Glomerular endothelial cell (primary cell): ENCODE measurements around the gene SOX12. TPM values are rescaled to one million over a fixed set of nuclear protein-coding genes. Genes with fewer than 3 reads are reported as not detected.
A peak's percentile ranks its signal among the peaks of the same experiment; 100 is the strongest.

Experiments used
- DNase-seq: peaks from one replicate; pipeline ENCODE4 v3.0.0-alpha.2; 2011; ENCODE audit warnings: low read depth, low spot score; ENCODE audit errors: extremely low read depth
- total RNA-seq: library from RNA; depleted of rRNA; stranded (reverse); fragments of >200 nt; gene quantifications from 2 replicates; pipeline ENCODE4 v1.2.3, GENCODE V29; 2015

The SOX12 gene
- 18.7 and 19.0 TPM in 2 replicates for total RNA-seq

- no peak for DNase-seq
These were observed at the start of gene SOX12 for GRCh38 chr20:325045-325888. Gene SOX12 (plus strand): TSS chr20:325552. CDS start chr20:325925, 373 bp downstream.

DNA sequence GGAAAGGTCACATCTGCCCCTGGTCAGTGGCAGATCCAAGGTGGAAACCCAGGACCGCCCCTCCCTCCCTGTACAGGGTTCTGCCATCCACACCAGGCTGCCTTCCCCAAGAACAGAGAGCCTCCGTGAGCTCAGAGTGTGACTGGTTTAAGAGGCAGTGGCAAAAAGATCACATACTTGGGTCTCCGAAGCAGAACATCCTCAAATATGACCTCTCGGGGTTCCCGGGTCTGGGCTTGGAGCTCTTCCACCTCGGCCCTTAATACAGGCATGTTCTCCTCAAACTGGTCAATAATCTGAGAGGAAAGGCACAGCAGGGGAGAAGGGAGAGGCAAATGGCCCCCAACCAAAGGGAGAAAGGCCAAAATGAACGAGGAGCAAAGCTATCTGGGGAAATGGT, 49.6 kb upstream of the SOX12 start:
- no peak for DNase-seq

DNA sequence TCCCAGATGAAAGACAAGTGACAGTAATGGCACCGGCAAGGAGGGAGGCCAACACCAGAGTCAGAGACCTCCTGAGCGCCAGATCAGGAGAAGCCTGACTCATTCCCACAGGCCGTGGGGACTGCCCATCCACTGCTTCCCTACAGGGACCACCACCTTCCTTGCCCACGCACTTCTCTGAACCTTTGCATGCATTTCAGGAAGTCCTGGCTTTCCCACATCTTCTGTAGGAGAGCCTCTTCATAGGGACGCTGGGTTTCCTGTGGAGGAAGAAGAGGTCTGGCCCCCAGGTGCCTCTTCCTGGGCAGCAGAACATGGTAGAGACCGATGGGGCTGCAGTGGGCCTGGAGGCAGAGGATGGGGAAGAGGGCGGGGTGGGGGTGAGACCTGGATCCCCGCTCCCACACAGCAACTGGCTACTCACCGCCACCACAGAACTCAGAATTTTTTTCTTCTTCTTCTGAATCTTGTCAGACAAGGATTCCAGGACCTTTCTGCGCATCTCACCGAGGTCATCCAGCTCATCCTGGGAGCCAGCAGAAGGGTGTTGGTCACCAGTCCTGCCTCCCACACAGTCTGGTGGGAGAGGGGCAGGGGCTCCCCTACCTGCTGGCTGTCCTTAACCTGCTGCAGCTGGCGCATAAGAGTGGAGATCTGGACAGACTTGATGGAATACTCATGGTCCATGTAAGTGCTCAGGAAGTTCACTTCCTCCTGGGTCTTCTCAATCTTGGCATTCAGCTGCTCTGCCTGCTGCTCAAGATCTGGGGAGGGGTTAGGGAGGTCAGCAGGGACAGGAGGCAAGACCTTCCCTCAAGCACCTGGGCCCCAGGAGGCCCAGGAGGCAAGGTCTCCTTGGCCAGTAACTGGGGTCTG, 48.5 kb upstream of the SOX12 start:
- DNase-seq: no peak

DNA sequence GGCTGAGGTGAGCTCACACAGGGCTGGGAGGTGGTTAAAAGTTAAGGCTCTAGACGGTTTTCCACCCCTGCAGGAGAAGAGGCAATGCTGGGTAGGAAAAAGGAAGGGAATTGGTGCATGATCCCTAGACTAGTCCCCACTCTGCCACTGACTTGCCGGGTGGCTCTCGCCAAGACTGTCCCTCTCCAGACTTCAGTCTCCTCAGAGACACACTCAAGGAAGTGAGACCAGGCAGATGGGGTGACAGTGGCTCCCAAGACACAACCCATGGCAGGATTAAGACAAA, 47.9 kb upstream of the SOX12 start:
- DNase-seq: no peak

GRCh38 chr20:278181-278580, 47.2 kb upstream of the SOX12 start:
- no peak for DNase-seq

DNA sequence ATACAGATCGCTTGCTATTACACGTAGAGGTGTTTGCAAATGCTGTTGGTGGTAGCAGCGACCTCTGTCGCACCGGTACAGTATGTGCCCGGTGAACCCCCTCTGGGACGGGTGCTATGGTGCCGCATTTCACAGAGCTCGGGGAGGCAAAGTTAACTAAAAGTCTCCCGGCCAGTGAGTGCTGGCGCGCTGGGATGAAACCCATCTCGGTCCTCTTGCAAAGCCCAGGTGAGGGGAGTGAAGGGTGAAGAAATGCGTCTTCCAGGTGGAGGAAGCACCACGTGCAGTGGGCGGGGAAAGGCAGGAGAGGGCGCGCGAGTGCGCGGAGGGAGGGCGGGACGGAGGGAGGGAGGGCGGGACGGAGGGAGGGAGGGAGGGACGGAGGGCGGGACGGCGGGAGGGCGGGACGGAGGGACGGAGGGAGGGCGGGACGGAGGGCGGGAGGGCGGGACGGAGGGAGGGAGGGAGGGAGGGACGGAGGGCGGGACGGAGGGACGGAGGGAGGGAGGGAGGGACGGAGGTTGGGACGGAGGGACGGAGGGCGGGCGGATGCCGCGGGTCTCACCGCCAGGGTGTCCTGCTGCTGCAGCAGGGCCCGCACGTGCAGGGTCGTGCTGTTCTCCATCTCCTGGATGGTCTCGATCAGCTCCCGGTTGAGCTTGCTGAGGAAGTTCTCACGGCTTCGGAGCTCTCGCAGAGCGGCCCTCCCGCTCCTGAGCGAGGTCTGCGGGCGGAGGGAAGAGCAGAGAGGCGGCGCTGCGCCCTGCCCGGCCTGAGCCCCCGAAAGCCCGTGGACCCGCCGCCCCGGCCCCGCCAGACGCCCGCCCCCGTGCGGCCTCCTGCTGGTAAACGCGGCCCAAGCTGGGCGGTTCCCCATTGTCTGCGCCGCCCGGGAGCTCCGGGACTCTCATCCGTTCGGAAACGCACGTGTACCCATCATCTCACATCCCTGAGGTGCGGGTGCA, 46.5 kb upstream of the SOX12 start:
- DNase-seq: no peak

DNA sequence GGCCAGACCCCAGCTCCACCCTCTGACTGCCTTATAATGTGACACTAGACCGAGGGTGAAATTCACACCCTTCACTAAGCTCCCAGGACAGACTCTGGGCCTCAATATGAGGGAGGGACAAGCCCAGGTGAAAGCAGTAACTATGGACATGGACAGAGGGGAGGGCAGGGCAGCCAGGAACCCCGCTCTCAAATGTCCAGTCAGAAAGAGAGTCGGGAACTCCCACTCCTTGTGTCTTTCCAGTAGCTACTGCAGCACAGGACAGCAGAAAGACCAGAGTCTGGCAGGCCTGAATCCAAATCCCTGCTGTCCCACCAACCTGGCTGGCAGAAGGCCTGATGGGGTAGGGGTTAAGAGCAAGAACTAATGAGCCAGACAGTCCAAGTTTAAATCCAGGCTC, 41.2 kb upstream of the SOX12 start:
- DNase-seq: no peak

- no peak for DNase-seq
These were observed 38.8 kb upstream of the SOX12 start for GRCh38 chr20:286508-286907.

GRCh38 chr20:288956-289692, 36.2 kb upstream of the SOX12 start:
- DNase-seq: no peak

GRCh38 chr20:289693-290083, 35.7 kb upstream of the SOX12 start:
- DNase-seq: no peak

DNA sequence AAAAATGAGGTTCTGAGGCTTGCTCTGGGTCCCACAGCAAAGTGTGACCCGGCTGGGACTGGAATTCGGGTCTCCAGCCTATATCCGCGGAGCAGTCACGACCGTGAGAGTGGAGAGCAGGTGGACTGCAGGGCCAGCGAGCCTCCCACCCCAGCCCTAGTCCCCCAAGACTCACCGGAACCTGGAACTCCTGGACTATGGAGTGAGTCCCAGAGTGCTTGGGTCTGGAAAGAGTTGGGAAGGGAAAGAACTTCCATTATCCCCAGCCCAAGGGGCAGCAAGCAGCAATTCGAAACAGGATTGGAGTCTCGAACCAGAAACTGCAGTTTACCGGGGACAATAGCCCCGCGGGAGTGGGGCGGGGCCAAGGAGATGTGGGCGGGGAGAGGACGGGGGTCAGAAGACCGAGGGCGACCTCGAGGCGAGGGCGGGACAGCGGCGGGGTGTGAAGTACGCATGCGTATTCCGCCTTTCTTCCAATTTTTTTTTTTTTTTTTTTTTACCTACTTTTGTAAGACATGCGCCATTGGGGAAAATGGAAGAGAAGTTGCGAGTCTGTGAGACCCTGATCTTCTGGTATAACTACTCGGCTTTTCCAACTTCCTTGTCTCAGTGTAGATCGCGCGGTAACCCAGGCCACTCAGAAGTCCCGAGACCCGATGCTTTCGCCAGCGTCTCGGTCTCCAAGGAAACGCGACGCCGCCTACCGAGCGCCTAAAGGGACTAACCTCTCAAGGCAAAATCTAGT, 35.1 kb upstream of the SOX12 start, which contains the start of gene C20orf96:
C20orf96 (minus strand) TSS at position 667 of the 748 bp plus-strand sequence; CDS start at position 527, 140 bp downstream.
- peak; percentile 93 for DNase-seq

- no peak for DNase-seq
These were observed 30.8 kb upstream of the SOX12 start for GRCh38 chr20:294602-295001.

DNA sequence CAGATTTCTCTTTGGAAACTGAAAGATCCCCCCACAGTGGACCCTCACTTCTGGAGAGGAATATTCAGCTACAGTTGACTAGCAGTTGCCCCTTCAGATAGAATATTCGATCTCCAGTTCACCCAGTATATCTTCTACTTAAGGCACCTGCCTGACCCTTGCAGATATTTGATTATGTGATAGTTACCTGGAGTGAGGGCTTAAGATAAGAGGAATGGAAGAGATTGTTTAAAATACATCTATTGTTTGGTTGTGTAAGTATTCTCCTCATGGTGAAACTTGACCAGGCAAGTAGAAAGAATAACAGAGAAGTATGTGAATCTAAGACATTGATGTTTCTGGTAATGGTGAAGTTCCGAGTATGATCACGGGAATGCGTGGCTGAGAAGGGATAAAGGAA, 29.5 kb upstream of the SOX12 start:
- no peak for DNase-seq

GRCh38 chr20:297098-297924, 28.0 kb upstream of the SOX12 start, which contains the start of gene ZCCHC3:
Gene ZCCHC3 (plus strand): TSS chr20:297570. CDS start chr20:297587, 17 bp downstream.
- no peak for DNase-seq

DNA sequence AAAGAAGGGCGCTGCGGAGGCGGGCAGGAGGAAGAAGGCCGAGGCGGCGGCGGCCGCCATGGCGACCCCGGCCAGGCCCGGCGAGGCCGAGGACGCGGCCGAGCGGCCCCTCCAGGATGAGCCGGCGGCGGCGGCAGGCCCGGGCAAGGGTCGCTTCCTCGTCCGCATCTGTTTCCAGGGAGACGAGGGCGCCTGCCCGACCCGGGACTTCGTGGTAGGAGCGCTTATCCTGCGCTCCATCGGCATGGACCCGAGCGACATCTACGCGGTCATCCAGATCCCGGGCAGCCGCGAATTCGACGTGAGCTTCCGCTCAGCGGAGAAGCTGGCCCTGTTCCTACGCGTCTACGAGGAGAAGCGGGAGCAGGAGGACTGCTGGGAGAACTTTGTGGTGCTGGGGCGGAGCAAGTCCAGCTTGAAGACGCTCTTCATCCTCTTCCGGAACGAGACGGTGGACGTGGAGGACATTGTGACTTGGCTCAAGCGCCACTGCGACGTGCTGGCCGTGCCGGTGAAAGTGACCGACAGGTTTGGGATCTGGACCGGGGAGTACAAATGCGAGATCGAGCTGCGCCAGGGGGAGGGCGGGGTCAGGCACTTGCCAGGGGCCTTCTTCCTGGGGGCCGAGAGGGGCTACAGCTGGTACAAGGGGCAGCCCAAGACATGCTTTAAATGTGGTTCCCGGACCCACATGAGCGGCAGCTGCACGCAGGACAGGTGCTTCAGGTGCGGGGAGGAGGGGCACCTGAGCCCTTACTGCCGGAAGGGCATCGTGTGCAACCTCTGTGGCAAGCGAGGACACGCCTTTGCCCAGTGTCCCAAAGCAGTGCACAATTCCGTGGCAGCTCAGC, 27.2 kb upstream of the SOX12 start:
- no peak for DNase-seq

GRCh38 chr20:298776-299391, 26.5 kb upstream of the SOX12 start:
- DNase-seq: no peak
